Measurements from ENCODE around the gene KIRREL3. TPM values are rescaled to one million over a fixed set of nuclear protein-coding genes. Genes with fewer than 3 reads are reported as not detected.

KIRREL3 gene
- total RNA-seq, 1 donor from 2014 or later = 0.26 TPM

DNA sequence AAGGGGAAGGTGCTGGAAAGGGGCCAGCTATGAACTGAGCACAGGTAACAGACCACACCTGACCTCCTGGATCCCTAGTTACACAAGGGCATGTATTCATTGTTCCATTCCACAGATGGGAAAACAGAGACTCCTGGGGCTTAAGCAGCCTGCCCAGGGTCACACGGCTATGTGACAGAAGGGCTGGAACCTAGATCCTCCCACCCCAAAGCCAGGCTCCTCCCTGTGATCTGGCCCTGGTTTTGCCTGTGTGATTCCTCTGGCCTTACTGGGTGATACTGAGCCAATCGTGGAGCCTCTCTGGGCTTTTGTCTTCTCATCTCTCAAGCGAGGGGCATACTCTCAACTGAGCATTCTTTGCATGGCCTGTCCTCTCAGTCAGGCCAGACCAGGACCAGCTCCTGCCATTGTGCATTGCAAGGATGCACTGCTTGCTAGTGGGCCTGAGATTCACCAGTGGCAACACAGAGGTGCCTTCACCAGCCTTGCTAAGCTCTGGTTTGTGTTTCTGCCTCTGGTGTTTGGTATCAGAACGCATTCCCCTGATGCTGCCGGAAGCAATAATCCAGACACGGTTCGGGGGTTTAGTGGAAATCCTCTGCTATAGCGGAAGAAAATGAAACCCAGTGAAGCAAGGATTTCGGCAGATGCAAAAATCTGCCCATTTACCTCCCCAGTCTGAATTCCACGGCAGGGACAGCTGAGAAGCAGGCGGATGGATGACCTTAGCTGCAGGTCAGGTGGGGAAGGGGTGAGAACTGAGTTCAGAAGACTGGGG is 418.5 kb downstream of the KIRREL3 start:
- Mint-ChIP-seq H3K36me3 (ENCODE audit: insufficient read depth) (no peaks in the 10 kb centered on the region), H3K9me3 (ENCODE audit: low read depth) (no peaks in the 10 kb centered on the region), H3K4me3 (ENCODE audit: low read depth) (no peak overlapping the region), H3K27ac (peak overlapping the region; percentile 51), H3K27me3 (peaks cover 30% of the 10 kb centered on the region), H3K4me1 (ENCODE audit: low read depth) (no peaks in the 10 kb centered on the region)
- TF ChIP-seq, protein P1, sequence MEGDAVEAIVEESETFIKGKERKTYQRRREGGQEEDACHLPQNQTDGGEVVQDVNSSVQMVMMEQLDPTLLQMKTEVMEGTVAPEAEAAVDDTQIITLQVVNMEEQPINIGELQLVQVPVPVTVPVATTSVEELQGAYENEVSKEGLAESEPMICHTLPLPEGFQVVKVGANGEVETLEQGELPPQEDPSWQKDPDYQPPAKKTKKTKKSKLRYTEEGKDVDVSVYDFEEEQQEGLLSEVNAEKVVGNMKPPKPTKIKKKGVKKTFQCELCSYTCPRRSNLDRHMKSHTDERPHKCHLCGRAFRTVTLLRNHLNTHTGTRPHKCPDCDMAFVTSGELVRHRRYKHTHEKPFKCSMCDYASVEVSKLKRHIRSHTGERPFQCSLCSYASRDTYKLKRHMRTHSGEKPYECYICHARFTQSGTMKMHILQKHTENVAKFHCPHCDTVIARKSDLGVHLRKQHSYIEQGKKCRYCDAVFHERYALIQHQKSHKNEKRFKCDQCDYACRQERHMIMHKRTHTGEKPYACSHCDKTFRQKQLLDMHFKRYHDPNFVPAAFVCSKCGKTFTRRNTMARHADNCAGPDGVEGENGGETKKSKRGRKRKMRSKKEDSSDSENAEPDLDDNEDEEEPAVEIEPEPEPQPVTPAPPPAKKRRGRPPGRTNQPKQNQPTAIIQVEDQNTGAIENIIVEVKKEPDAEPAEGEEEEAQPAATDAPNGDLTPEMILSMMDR (IDR thresholded peaks at IDR 0.05; ENCODE audit: unreplicated experiment) = no peak
- no peak for DNase-seq (ENCODE audit: low spot score, unreplicated experiment)

DNA sequence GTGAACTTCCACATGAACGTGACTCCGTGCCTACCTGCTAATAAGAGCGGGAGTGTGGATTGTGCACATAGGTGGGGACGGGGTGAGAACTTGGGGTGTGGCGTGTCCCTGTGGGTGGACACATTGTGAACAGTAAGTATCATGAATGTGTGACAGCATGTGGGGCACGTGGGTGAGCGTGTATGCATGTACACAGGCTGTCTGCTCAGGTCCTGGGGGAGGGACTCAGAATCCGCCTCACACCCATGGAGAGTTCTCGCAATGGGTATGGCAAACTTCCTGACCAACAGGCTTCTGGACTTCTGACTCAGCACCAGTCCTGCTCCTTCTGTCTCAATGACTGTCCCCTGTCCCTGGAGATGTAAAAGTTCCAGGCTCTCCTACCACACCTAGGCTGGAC is 422.1 kb downstream of the KIRREL3 start:
- no peaks in the 10 kb centered on the region for H3K9me3 Mint-ChIP-seq (ENCODE audit: low read depth)
- no peak for DNase-seq (ENCODE audit: low spot score, unreplicated experiment)
- H3K27me3 Mint-ChIP-seq = peaks cover 57% of the 10 kb centered on the region
- no peak overlapping the region for H3K4me3 Mint-ChIP-seq (ENCODE audit: low read depth)
- H3K27ac Mint-ChIP-seq = no peak overlapping the region
- no peaks in the 10 kb centered on the region for H3K36me3 Mint-ChIP-seq (ENCODE audit: insufficient read depth)
- TF ChIP-seq, protein P1 (IDR thresholded peaks at IDR 0.05; ENCODE audit: unreplicated experiment) = no peak
- H3K4me1 Mint-ChIP-seq (ENCODE audit: low read depth) = no peaks in the 10 kb centered on the region

DNA sequence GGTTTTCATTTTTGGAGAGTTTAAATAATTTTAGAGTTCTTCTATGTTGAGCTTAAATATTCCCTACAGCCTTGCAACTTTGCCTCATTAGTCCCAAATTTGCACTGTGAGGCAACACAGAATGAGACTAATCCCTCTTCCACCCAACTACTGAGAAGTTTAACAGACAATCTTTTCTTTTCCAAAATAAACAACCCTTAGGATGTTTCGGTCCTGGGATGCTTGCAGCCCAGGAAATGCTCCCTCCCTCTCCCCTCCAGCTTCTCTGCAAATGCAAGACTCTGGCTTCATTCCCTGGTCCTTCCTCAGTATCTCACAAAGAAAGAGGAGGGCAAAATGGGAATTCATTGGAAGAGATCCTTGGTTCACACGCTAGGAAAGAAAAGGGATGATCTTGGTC is 422.5 kb downstream of the KIRREL3 start:
- Mint-ChIP-seq H3K27ac (no peak overlapping the region), H3K4me1 (ENCODE audit: low read depth) (no peaks in the 10 kb centered on the region), H3K9me3 (ENCODE audit: low read depth) (no peaks in the 10 kb centered on the region), H3K4me3 (ENCODE audit: low read depth) (no peak overlapping the region), H3K27me3 (peaks cover 53% of the 10 kb centered on the region), H3K36me3 (ENCODE audit: insufficient read depth) (no peaks in the 10 kb centered on the region)
- no peak for DNase-seq (ENCODE audit: low spot score, unreplicated experiment)
- TF ChIP-seq, protein P1 (IDR thresholded peaks at IDR 0.05; ENCODE audit: unreplicated experiment) = no peak

DNA sequence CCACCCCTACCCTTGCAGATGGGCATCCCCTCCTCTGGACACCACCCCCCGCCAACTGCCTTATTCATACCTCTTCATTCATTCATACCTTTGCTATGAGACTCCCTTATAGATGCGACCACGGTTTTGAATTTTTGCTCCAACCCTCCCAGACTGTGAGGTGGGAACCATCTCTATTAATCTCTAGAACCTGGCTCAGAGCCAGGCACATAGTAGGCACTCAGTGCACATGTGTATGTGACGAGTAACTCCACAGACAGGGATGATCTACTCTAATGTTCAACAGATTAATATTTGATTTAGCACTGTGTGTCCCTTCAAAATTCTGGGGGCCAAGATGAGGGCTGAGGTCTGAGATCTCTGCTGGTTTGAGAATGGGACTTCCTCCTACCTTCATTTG is 424.7 kb downstream of the KIRREL3 start:
- TF ChIP-seq, protein P1 (IDR thresholded peaks at IDR 0.05; ENCODE audit: unreplicated experiment) = no peak
- no peak overlapping the region for H3K27ac Mint-ChIP-seq
- no peaks in the 10 kb centered on the region for H3K36me3 Mint-ChIP-seq (ENCODE audit: insufficient read depth)
- no peaks in the 10 kb centered on the region for H3K9me3 Mint-ChIP-seq (ENCODE audit: low read depth)
- peaks cover 67% of the 10 kb centered on the region for H3K27me3 Mint-ChIP-seq
- no peak overlapping the region for H3K4me3 Mint-ChIP-seq (ENCODE audit: low read depth)
- H3K4me1 Mint-ChIP-seq (ENCODE audit: low read depth) = no peaks in the 10 kb centered on the region
- DNase-seq (ENCODE audit: low spot score, unreplicated experiment) = no peak

DNA sequence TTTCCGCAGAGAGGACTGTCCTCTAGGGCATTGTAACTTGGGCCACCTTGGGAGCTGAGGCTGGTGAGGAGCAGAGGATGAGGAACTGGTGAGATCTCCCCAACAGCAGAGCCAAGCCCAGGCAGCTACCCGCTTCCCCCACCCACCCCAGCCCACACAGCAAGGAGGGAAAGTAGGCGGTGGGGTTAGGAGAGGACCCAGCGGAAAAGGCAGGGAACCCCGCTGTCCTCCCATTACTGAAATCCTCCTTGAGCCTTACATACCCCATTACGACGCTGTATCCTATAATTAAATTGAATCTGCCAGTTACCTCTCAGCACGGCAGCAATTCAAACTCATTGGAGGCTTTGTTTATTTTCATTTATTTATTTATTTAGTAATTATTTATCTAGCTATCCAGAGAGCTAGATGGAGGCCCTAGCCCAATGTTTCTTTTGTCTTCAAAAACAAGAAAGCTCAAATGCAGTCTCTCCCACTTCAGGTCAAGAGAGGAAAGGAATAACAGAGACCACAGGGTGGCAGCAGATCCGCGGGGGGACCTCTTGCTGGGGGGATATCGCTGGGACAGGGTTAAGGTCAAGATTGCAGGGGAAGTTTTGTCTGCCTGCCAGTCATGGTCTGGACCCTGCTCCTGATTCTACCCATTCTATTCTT is 427.1 kb downstream of the KIRREL3 start:
- no peaks in the 10 kb centered on the region for H3K36me3 Mint-ChIP-seq (ENCODE audit: insufficient read depth)
- peaks cover 77% of the 10 kb centered on the region for H3K27me3 Mint-ChIP-seq
- TF ChIP-seq, protein P1 (IDR thresholded peaks at IDR 0.05; ENCODE audit: unreplicated experiment) = peak; percentile 44
- H3K9me3 Mint-ChIP-seq (ENCODE audit: low read depth) = no peaks in the 10 kb centered on the region
- no peak for DNase-seq (ENCODE audit: low spot score, unreplicated experiment)
- no peaks in the 10 kb centered on the region for H3K4me1 Mint-ChIP-seq (ENCODE audit: low read depth)
- no peak overlapping the region for H3K4me3 Mint-ChIP-seq (ENCODE audit: low read depth)
- no peak overlapping the region for H3K27ac Mint-ChIP-seq

Data from progenitor cell of endocrine pancreas (in vitro differentiated cells).